NB4 (cell line): Measurements from ENCODE around the gene PATJ.

ENCODE experiments used
- MYC ChIP-seq: IDR thresholded peaks from 2 replicates; pipeline ENCODE4 v1.6.1; 2011; ENCODE audit warnings: low read depth, low read length
- POLR2A ChIP-seq: IDR thresholded peaks from 2 replicates; pipeline ENCODE4 v1.6.1; 2011; ENCODE audit warnings: mild to moderate bottlenecking; ENCODE audit not compliant: insufficient read length; ENCODE audit errors: extremely low read depth
- TF ChIP-seq, protein P1 (sequence below): IDR thresholded peaks from one replicate; pipeline ENCODE4 v1.5.1; 2012; ENCODE audit warnings: low read depth, low read length
- TF ChIP-seq, protein P2 (sequence below): IDR thresholded peaks from 2 replicates; pipeline ENCODE4 v1.6.1; 2011; ENCODE audit warnings: low read depth, low read length

DNA sequence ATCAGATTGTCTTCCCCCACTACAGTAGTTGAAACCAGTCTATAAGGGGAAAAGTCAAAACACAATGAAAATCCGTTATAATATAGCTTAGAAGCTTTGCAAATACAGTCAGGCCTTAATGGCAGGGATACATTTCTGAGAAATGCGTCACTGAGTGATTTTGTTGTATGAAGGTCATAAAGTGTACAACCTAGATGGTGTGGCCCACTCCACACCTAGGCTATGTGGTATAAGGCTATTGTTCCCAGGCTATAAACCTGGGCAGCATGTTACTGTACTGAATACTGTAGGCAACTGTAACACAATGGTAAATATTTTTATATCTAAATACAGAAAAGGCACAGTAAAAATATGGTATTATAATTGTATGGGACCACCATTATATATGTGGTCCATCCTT is 264.4 kb downstream of the PATJ start:
- TF ChIP-seq, protein P1, sequence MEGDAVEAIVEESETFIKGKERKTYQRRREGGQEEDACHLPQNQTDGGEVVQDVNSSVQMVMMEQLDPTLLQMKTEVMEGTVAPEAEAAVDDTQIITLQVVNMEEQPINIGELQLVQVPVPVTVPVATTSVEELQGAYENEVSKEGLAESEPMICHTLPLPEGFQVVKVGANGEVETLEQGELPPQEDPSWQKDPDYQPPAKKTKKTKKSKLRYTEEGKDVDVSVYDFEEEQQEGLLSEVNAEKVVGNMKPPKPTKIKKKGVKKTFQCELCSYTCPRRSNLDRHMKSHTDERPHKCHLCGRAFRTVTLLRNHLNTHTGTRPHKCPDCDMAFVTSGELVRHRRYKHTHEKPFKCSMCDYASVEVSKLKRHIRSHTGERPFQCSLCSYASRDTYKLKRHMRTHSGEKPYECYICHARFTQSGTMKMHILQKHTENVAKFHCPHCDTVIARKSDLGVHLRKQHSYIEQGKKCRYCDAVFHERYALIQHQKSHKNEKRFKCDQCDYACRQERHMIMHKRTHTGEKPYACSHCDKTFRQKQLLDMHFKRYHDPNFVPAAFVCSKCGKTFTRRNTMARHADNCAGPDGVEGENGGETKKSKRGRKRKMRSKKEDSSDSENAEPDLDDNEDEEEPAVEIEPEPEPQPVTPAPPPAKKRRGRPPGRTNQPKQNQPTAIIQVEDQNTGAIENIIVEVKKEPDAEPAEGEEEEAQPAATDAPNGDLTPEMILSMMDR: no peak
- TF ChIP-seq POLR2A (no peak), MYC (no peak)
- TF ChIP-seq, protein P2, sequence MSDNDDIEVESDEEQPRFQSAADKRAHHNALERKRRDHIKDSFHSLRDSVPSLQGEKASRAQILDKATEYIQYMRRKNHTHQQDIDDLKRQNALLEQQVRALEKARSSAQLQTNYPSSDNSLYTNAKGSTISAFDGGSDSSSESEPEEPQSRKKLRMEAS: no peak
